Ecto neural progenitor cell (in vitro differentiated cells): ENCODE results near the gene AKR1E2.

Experiments
- DNase-seq: peaks from one replicate; pipeline ENCODE4 v3.0.0-alpha.2; 2018; ENCODE audit warnings: low spot score

AKR1E2 gene

DNA sequence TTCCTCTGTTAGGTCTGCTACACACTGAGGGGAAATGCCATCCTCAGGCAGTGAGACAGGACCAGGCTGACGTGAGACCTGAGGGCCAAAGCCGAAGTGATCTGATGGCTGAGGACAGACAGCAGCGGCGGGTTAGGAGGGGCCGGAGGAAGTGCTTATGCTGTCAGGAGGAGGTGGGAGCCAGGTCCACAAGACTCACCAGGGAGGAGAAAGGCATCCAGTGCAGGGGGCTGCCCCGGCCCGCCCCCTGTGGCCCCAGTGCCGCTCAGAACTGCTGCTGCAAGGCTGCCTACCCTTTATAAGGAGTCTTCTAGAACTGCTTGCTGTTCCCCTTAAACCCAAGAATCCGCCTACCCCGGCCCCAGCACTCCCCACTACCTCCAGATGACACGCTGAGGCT lies 19.8 kb downstream of the AKR1E2 start:
- DNase-seq, result no peak

DNA sequence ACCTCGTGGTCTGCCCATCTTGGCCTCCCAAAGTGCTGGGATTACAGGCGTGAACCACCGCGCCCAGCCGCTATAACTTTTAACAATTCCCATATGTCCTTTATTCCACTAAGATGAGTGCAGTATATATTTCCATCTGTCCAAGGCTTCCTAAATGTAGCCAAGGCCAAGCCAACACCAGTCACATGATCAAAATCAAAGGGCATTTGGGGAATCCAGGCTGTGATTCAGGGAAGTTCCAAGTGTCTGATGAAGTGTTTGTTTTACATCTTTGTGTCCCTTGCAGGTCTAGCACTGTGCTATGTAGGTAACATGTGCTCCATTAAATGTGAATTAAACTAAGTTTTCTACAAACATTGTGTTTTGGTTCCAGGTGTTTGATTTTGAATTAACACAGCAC lies 20.8 kb downstream of the AKR1E2 start:
- no peak for DNase-seq

DNA sequence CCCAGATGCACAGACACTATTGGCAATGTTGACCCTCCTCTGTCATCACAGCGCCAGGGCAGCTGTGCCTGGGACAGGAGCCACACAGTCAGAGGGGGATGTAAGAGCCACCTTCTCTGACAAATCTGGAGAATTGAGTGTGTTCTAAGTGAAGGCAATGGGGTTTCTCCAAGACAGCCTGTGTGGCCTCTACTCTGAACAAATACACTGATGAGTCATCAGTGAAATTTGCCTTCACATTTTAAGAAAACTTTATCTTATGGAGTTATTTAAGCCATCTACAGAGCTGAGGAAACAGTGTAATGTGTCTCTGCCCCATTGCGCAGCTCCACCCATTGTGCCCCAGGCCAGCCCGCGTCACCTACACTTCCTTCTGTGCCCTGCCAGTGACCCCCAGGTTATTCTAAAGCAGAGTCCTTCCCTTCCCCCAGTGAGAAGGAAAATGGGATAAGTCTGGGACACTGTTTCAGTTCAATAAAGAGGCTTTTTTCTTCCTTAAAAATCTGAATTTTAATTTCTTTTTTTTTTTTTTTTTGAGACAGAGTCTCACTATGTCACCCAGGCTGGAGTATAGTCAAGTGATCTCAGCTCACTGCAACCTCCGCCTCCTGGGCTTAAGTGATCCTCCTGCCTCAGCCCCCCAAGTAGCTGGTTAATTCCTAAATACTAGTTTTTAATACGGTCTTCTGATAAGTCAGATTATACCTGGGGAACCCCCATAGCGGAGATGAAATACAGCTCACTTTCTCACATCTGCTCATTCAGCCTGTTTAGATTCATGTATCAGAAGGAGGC lies 21.8 kb downstream of the AKR1E2 start:
- DNase-seq, result no peak

DNA sequence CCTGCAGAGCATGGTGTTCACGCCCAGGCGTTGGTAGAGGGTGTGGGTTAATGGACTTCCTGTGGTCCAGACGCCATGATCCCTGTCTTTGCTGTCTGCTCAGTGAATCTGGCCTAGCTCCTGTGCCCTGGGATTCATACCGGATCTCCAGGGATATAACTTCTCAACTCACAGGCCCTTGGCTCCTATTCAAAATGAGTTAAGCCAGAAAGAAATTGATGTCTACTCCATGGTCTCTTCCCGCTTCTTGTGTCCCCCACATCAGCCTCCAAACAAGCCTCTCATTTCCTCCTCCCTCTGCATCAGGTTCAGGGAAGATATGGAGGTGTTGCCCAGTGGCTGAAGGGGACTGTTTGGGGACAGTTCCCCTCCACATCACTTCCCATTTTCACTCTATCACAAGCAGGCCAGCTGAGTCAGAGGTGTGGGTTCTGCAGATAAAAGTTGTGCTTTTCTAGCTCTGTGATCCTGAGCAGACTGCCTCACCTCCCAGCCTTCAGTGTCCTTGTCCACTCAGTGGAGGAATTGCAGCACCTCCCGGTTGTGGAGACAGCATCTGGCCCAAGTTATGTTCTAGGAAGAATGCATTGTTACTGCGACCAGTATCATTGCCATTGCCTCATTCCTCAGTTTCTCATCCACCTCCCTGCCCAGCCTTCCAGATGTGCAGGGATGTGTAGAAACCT lies 22.5 kb downstream of the AKR1E2 start:
- DNase-seq, result no peak

DNA sequence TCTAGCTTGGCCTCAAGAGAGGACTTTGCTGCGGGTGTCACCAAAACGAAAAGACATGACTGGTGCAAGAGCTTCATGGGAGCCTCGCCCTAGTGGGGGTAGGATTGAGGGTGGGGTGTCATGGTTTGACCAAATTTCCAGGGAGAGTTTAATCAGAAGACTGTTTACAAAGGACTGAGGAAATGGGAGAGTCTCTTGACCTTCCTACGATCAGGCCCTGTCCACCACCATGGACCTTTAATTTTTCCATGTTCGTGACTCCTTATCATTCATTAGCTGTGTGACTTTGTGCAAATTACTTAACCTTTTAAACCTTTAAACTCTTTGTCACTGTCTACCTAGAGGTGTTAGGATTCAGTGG lies 23.0 kb downstream of the AKR1E2 start:
- no peak for DNase-seq

DNA sequence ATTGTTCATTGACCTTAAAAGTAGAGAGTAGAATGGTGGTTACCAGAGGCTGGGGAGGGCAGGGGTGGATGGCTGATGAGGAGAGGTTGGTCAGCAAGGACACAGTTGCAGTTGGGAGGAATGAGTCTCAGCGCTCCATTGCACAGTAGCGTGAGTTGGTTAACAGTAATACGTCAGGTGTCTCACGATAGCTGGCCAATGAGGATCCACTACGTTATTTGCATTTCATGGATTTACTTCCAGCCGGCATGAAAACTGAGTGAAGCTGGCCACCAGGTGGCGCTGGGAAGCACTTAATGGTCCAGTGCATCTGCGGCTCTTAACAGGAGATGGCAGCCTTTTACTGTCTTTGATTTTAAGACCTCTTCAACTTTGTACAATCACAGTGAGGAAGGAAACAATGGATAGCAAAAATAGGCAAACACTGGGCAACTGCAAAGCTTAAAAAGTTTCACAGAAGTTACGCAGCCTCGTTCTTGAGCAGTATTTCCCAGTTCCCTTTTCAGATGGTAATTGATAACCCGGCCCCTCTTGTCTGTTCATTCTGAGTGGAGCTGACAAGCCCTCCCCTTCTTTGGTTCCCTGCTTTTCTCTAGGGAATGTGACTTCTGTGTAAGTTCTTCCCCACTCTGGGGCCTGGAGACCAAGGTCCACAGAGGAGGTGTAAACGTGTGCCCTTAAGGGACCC lies 23.7 kb downstream of the AKR1E2 start:
- DNase-seq, result peak; percentile 91

DNA sequence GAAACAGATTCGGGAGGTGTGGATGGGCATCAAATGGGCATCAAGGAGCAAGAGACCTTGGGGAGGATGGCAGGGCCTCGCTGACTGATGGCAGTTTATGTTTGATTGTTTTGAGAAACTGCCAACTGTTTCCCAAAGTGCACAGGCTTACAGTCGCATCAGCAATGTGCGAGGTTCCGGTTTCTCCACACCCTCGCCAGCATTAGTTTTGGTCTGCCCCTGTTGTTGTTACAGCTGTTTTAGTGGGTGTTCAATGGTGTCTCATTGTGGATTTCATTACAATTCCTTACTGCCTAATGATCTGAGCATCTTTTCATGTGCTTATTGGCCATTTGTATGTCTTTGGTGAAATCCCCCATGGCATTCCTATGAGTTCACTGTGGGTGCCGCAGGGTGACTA lies 24.4 kb downstream of the AKR1E2 start:
- no peak for DNase-seq

DNA sequence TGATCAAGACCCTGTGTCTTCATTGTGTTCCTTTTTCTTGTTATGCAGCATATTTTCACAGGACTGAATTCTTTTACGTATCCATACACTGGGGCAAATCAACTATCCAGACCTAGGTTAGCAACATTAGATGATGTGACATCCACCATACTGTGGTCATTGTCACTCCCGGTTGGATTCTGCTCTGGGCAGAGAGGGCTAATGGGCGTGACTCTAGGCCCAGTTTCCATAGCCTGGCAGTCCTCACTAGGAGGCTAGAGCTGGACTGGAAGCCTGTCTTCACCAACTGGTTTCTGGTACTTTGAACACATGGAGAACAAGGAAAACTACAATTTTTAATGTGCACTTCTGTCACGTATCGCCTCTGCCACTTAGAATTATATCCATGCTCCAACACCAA lies 25.2 kb downstream of the AKR1E2 start:
- no peak for DNase-seq

DNA sequence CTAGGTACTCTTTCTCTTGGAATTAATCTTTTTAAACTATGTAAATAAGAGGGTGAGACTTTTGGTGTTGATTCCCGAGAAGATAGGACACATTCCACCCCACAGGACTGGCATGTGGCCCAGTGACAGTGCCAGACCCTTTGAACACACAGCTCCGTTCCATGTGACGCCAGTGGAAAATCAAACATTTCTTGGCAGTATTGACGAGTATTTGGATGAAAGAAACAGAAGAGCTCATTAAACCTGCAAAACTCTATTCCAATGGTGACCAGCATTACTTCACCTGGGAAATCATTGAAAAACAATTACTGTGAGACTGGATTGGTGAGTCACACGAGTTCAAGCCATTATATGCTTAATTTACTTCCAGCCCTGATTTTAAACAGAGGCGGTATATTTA lies 25.8 kb downstream of the AKR1E2 start:
- no peak for DNase-seq

DNA sequence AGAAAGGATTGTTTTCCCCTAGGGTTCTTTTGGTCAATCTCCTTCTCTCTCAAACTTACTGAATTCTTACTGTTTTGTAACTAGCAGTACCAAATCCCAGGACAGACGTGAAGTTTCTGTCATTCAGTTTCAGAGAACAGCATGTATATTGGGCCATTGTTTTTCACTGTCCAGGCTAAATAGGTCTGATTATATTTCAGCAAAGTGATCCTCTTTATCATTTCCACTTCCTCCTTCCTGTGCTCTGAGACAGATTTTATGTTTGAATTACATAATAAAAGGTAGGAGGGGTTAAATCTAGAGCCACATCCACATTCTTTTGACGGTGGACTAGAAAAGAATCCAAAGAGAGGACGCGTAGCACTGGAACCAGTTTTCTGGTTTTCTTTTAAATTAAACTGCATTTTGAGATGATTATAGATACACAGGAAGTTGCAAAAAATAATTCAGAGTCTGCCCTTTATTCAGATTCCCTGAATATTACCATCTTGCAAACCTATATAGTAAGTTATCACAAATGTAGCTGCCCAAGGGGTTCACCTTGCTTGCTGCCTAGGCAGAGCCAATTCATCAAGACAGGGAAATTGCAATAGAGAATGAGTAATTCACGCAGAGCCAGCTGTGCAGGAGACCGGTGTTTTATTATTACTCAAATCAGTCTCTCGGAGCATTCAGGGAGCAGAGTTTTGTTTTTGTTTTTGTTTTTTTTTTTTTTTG lies 40.1 kb downstream of the AKR1E2 start:
- no peak for DNase-seq

DNA sequence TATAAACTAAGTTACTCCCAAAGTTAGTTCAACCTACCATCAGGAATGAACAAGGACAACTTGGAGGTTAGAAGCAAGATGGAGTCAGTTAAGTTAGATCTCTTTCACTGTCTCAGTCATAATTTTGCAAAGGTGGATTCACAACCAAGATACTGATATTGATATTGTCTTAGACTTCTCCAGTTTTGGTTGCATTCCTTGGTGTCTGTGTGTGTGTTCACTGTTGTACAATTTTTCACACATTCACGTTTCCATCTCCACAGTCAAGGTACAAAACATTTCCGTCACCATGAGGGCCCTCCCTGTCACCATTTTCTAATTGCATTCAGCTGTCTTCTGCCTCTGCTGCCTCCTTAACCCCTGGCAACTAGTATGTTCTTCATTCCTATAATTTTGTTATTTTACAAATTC lies 41.1 kb downstream of the AKR1E2 start:
- DNase-seq, result no peak

DNA sequence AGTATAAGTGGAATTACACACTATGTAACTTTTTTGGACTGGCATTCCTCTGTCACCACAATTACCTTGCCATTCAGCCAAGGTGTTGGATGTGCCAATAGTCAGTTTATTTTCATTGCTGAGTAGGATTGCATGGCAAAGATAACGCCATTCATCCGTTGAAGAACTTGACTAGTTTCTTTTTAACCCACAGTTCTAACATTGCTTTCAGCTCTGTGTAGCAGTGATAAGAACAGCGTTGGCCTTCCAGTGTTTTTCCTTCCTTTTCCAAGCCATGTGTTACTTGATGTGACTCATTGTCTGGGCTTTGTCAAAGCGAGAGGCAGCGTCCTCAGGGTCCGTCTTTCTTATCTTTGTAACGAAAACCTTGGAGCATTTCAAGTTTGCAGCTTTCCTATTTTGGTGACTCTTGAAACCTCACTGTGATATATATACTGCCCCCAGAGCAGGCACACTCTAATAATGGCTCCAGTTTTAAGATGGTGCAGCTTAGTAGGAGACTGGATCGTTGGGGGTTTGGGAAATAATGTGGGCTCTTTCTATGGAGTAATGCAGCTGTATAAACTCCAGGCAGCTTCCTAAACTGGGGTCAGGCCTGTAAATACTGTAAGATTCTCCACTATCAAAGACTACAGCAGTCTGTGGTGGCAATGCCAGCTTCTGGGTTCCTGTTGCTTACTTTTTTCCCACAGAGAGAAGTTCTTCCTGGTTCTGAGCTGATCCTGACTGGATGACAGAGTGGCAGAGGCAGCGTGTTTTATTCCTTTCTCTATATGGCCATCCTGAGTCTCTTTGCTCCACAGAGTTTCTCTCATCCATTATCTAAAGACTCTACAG lies 41.7 kb downstream of the AKR1E2 start:
- DNase-seq, result no peak

DNA sequence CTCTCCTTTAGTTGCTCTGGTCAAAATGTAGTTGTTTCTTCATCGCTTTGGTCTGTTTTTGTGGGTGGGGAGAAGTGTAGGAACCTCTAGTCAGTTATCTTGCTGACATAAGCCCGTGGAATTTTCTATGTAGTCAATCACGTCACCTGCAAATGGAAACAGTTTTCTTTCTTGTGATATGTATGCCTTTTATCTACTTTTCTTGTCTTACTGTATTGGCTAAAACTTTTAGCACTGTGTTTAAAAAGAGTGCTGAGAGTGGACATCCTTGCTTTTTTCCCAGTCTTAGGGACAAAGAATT lies 42.3 kb downstream of the AKR1E2 start:
- DNase-seq, result no peak

DNA sequence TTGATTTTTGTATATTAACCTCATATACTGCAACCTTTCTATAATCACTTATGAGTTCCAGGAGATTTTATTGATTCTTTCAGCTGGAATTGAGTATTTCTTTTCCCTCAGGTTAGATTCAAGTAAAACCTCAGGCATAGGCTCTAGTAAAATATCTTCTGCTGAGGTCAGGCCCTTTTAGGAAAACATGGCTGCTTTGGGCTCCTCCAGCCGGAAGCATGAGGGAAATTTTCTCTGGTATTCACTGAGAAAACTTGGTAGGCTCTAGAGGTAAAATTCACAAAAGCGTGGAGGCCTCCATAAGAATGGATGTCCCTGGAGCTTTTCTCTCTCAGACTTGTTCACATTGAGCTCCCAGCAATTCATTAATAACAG lies 56.7 kb downstream of the AKR1E2 start:
- DNase-seq, result no peak

DNA sequence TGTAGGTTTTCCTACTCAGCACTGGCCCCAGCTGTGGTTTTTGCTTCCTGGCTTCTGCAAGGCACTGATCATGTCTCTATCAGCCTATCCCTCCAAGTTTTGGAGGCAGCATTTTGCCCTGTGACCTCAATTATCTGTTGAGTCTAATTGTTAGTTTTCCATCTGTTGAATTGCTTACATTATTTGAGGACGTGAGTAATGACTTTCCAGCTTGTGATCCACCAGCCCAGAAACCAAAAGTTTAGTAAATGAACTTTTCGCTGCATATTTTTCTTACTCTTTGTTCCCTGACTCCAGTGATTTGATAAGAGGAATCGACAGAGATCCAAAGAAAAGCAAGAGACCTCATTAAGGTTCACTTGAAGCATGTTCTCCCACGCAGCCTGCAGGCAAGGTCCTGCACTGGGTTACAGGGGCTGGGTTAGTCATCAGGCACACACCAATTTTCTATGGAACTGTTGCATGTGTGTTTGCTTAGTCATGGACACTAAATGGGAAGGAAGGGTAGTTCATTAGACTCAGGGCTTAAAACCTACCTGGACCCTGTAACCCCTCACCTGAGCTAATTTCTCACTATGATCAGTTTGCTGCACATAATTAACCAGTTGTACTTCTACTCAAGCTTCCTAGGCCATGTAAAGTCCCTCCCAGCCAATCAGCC lies 57.2 kb downstream of the AKR1E2 start:
- no peak for DNase-seq

DNA sequence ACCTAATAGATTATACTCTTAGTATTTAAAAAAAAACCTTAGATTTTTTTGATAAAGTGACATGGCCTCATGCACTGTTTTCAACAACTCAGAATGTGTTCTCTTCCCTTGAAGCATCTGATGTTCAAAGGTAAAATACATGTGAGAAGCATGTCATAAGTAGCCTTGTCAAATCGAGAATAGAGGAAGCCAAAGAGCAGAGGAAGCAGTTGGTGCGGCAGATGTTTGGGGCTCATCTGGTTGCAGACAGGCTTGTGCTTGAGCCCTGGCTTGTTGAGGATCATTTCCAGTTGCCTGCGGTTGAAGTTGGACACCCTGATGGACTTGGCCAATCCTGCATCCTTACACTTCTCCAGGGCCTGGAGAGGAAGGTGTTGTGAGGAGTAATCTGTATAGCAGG lies 59.2 kb downstream of the AKR1E2 start:
- DNase-seq, result no peak

DNA sequence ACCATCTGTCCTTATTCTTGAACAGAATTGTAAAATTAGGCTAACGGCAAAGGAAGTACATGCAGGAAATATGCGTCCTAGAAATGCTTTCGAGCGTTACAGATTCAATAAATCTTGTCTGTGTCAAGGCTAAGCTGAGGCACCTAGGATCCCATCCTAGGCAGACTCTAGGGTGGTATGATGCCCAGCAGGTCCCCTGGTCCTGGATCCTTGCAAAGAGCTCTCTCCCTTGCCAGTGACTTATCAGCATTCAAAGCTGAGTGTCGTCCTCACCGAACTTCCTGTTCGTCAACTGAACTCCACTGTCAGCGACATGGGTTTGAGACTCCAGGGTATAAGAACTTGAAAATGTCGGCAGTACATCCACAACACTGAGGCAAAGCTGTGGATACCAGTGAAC lies 61.5 kb downstream of the AKR1E2 start:
- no peak for DNase-seq

DNA sequence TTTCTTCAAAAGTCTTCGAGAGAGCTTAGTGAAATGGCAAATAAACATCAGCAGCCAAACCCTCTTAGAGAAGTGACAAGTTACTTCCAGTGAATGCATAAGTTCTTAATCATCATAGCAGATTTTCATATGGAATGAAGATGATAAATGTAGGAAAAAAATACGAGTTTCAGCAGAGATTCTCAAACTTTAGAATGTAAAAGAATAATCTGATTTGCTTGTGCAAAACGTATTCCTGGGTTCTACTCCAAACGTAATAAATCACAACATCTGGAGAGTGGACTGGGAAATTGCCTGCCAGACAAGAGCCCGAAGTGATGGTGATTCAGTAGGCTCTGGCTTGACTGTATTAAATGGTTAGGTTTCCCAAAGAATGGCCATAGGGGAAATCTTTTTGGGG lies 62.2 kb downstream of the AKR1E2 start:
- no peak for DNase-seq

DNA sequence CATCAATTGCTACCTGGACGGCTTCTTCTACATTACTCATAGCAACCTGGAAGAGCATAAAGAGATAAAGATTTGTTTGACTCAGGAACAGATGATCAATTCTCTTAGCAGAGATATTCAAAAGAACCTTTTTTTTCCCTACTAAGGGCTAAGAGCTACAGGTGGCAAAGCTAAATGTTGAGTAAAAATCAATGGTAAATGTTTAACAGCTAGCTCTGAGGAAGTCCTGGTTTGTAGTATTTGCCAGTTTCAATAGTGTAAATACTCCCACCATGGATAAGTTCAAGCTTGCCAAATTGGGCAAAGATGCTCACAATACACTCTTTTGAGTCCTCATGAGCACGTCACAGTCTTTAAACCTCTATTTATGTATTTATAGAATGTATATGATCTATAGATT lies 64.0 kb downstream of the AKR1E2 start:
- no peak for DNase-seq

DNA sequence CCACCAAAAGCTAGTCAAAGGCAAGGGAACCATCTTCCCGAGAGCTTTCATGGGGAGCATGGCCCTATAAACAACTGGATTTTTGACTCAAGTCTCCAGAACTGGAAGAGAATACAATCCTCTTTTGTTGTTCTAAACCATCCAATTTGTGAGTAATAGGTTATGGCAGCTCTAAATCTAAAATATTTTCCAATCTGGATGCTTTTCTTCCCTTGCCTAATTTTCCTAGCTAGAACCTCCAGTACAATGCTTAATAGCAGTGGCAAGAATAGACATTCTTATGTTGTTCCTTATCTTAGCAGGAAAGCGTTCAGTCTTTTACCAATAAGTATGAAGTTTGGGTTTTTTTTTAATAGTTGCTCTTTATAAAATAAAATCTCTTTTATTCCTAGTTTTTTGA lies 66.7 kb downstream of the AKR1E2 start:
- DNase-seq, result no peak

DNA sequence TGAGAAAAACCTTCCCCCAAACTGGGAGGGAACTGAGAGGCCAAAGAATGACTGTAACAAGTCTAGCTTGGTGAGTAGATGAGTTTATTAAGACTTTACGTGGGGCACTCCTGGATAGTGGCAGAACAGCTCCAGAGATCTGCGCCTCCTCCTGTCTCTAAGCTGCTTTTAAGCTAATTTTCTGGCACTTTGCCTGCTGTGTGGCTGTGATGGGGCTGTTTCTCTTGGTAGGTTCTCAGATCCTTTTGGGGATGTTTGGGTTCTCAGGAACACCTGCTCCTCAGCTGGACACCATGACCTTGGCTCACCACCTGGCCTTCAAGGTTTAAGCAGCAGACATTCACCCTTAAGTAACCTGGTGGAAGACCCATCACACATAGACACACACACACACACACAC lies 68.3 kb downstream of the AKR1E2 start:
- DNase-seq, result no peak
